EH (cell line): ENCODE results near the gene DPF3.

Source experiments
- DNase-seq: peaks from one replicate; pipeline ENCODE4 v3.0.0-alpha.2; 2015; ENCODE audit warnings: low read depth

The DPF3 gene

DNA sequence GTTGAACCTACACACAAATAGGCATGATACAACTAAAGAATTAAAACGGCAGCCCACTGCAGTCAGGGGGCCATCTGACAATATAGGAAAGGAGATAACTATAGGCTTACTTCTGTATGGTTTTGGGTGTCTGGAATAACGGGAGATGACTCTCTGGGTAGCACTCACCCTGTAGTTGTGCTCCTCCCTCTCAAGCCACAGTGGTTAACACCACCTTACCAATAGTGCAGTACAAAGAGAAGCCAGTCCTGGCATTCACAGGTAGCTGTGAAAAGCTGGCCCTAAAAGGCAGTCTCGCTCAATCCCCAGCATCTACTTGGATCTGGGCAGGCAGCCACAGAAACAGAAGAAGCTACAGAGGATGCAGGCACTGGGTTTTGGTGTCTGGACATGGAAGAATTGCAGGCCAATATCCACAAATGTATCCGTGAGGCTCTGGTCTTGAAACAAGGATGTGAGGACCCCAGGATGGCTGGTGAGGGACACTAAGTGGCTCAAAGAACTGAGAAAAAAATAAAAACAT lies 93.0 kb downstream of the DPF3 start:
- no peak for DNase-seq

DNA sequence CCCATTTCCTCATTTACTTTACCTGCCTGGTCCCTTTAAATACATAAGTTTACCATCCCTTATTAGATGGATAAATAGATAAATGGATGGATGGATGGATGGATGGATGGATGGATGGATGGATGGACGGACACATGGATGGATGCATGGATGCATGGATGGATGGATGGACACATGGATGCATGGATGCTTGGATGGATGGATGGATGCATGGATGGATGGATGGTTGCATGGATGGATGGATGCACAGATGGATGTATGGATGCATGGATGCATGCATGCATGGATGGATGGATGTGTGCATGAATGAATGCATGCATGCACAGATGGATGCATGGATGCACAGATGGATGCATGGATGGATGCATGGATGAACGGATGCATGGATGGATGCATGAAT lies 93.6 kb downstream of the DPF3 start:
- DNase-seq = no peak

DNA sequence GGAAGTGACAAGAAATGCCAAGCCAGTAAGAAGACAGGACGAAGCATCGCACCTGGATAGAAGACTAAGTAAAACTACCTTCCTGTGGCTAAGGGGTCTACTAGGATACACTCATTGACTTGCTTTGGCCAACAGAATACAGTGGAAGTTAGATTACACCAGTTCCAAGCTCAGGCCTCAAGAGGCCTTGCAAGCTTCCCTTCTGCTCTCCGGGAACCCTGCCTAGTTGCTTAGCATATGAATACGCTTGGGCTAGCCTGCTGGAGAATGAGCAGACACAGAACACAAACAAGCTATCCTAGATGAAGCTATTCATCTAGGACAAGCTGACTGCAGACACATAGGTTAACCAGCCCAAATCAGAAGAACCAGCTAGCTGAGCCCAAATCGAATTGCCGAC lies 97.0 kb downstream of the DPF3 start:
- DNase-seq = no peak

DNA sequence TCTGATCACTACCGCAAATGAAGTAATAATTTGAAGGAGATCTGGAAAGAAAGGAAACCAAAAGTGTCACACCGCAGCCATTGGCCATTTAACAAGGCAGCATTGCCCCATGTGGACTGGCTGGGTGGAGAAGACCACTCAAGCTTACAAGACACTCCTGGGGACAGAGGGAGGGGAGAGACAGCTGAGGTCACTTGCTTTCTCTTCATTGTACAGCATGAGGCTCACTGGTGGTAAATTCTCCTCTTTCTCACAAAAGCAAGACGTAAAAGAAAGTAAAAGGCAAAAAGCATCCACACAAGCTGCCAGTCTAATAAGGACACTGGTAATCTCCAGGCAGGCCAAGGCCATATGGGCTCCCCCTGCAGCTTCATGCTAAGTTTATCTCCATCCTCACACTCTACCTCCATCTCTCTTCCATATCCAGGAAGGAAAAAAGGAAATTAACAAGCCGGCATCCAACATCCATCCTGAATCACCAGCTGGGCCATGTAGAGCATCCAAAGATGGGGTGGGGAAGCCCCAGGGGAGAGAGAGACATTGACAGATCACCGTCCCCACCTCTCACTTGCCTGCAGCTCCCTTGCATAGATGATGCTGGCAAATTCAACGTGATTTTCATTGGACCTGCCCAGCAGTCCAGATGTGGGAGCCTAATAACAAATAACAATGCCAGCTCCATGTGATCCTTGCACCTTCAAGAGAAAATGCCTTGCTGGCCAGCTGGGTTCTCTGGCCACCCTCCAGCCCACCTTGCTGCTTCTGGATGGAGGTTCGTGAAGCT lies 100.6 kb downstream of the DPF3 start:
- DNase-seq = no peak

DNA sequence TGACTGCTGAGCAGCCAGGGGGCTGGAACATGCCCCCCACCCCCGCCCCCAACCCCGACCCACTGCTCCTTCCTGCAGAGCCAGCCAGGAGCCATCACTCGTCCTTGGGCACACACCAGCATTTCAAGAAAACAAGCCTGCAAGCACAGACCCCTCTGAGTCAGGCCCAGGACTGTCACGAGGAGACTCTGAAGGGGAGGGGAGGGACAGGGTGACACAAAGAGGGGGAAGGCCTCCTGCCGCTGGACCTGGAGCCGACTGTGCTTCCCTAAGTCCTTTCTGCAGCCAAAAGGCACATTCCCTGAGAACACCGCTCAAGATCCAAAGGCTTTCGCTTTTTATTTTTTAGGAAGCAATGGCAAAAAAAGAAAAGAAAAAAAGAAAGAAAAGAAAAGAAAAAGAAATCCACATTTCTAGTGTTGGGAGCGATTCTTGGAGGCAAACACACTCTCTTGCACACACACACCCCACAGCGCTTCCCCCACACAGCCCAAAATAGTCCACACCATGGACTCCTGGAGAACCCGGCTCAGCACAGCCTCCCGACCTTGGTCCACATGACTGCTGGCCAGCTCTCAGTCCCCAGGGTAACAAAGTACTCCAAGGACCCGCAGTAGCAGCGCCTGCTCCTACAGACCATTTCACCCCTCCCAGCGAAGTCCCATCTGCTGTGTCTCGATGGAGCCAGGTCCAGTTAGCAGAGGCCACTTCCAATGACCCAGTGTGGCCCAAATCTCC lies 101.7 kb downstream of the DPF3 start:
- DNase-seq = peak; percentile 24

DNA sequence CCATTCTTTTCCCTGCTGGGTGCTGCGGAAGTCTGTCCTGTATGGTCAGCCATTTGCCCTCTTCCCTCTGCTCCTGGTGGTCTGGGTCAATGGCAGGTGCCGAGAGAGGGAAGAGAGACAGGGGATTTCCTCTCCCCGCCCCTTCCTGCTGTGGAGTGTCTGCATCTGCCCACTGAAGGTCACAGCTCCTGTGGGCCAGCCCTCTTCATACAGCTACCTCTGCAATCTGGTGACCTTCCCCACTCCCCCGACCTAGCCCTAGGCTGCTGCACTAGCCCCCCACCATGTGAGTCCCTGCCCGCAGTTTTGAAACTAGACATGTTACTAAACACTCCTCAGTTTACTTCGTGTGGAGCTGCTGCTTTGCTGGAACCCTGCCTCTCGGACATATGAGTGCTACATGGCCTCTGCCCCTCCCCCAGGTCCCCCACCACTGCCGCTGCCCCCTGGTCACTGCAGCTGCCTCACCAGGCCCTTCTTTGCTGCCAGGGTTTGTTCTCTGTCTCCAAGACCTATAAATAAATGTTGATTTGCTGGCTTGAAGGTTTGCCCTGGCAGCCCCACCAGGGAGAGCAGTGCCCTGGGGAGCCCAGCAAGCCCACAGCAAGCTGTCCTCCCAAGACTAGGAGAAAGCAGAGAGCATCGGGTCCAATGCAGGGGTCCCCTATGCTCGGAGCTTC lies 102.9 kb downstream of the DPF3 start:
- no peak for DNase-seq

DNA sequence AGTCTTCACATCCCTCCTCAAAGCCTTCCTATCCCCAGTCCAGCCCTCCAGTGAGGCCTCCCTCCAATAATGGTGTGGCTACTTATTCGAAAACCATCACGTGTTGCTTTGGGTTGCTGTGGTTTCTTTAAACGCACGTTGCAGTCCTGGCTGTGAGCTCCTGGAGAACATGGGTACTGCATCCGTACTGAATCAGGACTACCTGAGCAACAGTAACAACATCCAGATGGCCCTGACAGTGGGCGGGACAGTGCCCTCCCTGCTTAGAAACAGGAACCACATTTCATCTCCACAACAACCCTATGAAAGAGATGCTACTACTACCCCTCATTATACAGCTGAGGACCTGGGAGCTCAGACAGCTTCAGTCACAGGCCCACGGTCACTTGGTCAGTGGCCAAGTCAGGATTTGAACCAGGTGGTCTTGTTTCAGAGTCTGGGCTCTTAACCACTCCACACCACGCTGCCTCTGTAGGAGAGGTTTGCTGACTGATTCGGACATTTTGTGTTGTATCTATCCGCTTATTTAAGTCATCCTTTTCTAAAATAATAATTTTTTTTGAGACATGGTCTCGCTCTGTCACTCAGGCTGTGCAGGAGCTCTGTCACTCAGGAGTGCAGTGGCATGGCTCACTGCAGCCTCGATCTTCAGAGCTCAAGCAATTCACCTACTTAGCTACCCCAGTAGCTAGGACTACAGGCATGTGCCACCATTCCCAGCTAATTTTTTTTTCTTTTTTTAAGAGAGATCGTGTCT lies 104.8 kb downstream of the DPF3 start:
- DNase-seq = no peak

DNA sequence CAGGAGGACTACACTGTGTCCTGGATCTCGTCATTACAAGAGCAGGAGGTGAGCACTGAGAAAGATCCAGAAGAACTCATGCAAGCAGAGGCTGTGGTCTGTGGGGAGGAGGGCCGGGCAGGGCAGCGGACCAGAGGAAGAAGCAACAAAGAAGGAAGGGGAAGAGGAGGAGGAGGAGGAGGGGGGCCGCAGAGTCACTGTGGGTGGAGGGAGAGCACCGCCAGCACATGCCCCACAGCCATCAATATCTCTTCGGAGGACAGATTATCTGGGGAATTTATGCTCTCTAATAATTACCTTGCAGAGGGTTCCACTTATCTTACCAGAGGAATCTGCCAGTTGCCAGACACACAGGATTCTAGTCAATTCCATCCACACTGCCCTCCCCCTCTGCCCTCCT lies 105.6 kb downstream of the DPF3 start:
- DNase-seq = no peak

DNA sequence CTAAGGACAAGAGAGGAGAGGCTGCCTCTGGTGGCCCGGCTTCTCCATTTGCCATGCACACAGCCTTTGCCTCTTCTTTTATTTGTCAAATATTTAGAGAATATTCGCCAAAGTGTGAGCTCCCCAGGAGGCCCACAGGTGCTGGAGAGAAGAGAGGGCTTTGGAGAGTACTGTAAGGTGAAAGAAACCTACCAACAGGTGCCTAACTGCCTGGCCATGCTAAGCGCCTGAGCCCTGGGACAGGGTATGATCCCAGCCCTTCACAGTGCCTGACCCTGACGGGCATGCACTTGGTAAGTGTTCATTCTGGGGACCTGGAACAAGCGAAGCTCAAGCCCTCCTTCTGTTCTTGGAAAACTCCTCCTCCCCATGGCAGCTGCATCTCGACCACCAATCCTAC lies 106.1 kb downstream of the DPF3 start:
- no peak for DNase-seq

DNA sequence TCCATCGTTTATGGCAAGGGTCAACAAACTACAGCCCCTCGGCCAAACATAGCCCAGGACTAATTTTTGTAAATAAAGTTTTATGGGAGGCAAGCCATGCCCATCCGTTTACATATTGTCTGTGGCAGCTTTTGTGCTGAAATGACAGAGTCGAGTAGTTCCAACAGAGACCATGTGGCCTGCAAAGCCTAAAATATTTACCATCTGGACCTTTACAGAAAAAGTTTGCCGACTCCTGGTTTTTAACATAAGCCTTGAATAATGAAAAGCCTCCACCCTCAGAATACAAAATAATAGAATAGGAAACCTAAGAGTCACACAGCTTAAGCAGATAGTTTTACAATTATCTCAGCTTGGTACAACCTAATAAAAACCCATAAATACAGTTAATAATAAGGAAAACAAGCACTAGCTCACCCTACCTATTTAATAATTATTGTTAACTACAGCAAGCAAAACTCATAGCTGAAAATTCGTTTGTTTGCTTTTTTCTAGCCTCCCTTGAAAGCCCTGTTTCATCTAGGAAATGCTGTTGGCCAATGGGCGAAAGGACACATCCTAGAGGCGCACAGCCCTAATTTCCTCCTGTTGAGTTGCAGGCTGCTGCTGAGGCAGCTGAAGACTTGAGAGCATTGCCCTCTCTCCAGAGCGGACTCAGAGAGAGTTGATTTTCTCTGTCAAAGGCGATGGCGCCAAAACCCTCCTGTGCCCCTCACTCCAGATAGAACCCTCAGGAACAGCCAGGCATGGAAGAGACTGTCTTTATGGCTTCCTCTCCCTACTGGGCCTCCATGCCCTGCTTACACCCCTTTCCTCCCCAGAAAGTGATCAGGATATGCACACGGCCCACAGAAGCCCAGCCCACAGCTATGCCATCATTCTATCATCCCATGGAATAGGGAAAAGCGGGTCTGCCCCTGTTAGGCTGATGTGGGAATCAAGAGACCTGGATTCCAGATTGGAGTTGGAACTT lies 107.2 kb downstream of the DPF3 start:
- no peak for DNase-seq

DNA sequence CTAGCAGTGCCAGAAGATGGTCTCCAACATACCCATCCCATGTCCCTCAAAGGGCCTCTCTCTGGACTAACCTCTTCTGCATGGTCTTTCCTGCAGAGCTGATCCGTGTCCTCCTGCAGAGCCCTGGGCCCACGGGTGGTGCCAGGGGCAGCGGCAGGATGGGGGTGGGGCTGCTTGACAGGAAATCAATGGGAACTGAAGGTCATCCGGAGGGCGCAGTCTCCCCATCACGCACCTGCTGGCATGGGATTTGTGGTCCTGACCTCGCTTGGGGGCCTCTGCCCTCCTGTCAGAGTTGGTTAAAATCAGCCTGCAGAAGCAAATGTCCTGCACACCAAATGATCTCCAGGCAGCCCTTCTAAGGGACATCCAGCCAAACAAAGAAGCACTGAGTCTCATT lies 110.2 kb downstream of the DPF3 start:
- no peak for DNase-seq

DNA sequence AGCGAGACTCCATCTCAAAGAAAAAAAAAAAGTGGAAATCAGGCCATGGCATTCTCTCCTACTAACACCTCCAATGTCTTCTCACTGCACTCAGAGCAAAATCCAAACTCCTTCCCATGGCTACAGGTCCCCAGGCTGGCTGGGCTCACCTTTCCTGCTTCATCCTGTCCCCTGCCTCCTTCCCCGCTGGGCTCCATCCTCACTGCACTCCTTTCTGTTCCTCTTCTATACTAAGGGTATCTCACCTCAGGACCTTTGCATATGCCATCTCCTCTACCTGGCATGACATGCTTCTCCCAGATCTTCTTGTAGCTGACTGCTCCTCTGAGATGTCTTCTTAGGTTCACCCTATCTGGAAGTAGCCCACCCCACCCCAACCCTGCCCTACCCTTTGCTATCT lies 111.1 kb downstream of the DPF3 start:
- DNase-seq = no peak

DNA sequence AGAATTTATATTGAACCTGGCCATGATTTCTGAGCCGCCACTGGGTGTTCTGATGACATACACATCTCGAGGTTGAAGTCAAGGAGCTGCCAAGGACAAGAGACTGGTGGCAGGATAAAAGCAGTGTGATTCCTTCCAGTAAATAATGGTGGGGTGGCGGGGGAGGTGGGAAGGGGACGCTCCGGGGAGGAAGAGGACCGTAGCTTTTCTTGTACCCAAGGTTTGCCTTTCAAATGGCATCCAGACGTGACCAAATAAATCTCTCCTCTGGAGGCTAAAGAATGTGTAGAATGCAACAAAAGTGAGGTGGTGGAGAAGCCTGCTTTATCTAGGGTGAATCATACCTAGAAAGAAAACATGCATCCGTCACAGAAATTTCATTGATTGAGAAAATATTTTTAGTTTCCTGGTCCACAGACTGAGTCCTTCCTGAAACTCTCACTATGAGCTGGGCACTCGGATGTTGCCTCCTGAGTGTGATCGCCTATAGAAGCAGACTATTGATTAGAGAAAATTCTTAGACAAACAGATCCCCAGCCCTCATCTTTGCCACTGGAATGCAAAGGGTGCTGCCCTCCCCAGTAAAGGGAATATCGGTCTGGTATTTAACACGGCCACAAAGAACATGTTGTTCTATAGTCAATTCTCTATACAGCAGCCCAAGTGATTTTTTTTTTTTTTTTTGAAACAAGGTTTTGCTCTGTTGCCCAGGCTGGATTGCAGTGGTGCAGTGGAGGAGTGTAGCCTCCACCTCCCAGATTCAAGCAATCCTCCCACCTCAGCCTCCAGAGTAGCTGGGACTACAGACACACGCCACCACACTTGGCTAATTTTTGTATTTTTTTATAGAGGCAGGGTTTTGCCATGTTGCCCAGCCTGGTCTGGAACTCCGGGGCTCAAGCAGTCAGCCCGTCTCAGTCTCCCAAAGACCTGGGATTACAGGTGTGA lies 112.1 kb downstream of the DPF3 start:
- DNase-seq = peak; percentile 89

DNA sequence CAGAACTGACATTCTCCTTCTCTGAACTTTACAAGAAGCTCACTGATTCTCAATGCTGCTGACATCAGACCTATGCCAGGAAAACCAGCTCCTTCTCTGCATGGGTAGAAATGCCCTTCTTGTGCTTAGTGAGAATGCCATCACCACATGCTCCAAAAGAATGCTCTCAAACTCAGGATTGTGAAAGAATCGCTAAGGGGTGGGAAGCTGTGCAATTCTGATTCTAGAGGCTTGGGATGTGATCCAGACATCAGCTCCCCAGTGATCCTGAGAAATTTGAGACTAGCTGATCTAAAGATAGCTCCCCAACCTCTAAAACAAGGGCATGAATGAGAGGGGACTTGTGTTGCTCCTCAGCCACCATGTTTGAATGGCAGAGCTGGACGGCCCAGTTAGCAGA lies 113.2 kb downstream of the DPF3 start:
- peak; percentile 94 for DNase-seq

DNA sequence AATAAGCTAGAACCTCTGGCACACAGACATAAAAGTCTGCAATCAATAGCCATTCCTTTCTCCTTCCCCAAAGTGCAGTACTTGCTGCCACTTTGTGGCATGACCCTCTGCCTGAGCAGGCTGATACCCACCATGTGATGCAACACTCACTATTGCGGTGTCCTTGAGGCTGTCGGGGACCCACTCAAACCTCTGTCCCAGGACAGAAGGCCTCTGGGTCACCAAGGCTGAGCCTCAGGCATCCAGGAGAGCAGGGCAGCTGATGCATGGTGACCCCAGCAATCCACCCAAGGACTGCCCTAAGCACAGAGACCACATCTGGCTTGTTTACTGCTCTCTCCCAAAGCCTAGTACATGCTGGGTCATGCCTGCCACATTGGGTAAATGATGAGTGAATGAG lies 114.2 kb downstream of the DPF3 start:
- no peak for DNase-seq

DNA sequence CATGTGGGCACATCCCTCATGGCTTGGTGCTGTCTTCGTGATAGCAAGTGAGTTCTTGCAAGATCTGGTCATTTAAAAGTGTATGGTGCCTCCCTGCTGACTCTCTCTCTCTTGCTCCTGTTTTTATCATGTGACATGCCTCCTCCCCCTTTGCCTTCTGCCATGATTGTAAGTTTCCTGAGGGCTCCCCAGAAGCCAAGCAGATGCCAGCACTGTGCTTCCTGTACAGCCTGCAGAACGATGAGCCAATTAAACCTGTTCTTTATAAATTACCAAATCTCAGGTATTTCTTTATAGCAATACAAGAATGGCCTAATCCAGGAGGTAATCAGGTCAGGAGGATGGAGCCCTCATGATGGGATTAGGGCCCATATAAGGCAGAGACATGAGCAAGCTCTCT lies 116.3 kb downstream of the DPF3 start:
- no peak for DNase-seq

DNA sequence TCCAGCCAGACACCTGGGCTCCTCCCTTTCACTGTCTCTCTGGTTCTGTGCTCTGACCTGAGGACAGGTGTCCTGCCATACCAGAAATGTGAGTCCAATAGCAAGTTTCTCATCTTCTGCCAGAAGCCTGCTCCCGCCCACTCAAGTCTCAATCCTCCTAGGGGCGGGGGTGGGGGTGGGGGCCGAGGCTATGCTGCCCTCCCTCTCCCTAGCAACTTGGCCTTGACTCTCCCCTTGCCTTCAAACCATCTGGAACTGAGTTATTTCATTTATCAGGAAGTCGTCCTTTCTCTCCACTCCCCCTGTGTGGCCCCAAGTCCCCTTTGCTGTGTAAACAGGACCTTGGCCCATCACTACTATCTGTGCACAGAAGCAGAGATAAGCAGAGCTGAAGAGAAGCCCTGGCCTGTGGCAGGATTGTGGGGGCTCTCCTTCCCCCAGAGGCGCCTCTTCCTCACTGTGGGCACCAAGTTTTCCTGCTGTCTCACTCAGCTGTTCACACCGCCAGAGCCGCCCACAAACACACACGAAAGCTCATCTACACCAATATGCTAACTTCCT lies 117.1 kb downstream of the DPF3 start:
- no peak for DNase-seq

DNA sequence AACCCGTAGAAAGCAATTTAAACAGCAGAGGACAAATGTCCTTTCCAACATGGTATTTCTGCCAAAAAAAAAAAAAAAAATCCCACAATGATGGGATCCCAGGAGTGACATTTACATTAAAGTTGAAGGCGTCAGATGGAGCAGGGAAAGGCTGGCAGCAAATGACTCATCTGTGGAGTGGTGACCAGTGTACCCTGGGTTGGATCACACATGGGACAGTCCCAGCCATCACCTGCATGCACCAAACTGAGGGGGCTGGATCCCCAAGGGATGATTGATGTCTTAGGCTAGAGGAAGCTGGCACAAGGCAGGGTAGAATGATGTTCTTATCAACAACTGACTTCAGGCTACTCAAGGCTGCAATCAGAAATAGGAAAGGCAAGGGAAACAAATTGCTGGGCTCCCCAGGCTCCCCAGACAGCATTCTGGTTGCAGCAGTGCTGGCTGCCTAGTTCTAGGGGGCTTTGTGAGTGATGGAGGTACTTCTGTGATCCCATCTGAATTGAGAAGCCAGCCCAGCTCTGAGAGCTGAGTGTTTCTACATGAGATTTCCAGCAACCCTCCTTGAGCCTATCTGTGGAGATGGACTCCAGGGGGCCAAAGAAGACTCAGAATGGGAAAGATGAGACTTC lies 117.9 kb downstream of the DPF3 start:
- no peak for DNase-seq
